ENCODE data around the gene IBA57. TPM values are rescaled to one million over a fixed set of nuclear protein-coding genes. Genes with fewer than 3 reads are reported as not detected.

The IBA57 gene
- total and polyA plus RNA-seq, 5 experiments from 2014 or later, result 3.3 to 12.3 (median 4.2) TPM

GRCh38 chr1:228159008-228159665 lies 6.5 kb upstream of the IBA57 start:
- POLR2A ChIA-PET, result interaction anchor here (0.9 to 4.1 kb wide), 4 partner anchors 17 to 50 kb away, joined by 3 to 49 read pairs (median 4); partner anchors contain the start of genes GUK1 and MRPL55
- Mint-ChIP-seq H3K27ac (peak overlapping the region in 5 of 10 donors; percentile 37 to 80 (median 78)), H3K36me3 (no peaks in the 10 kb centered on the region), H3K27me3 (no peaks in the 10 kb centered on the region), H3K4me1 (peaks cover 22 to 61% (median 51%) of the 10 kb centered on the region in 4 donors), H3K9me3 (no peaks in the 10 kb centered on the region), H3K4me3 (peak overlapping the region in 1 of 10 donors; percentile 60)
- ATAC-seq, result no peak
- DNase-seq, result peak in 1 of 10 donors; percentile 53

DNA sequence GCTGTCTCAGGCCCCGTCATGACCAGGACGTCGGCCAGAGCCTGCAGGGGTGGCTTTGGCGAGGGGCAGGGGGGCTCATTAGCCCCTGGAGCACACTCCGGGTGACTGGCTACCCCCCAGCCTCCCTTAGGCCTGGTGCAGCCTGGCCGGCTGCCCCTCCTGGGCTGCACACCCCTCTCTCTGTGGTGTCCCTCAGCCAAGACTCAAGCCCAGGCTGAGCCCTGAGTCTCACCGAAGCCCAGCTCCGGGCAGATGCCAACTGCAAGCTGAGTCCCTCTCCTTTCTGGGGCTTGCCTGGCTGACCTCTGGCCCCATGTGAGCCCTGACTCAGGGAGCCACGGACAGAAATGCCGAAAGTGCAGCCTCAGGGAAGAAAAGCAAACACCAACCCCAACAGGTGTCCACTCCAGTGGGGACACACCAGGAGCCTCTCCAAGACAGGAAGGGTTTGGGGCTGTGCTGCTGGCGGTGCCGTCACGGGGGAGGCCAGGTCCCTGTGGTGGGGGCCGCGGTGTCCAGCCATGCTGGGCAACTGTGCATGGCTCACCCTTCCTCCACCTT lies 5.3 kb upstream of the IBA57 start:
- Mint-ChIP-seq H3K27me3 (no peaks in the 10 kb centered on the region), H3K9me3 (no peaks in the 10 kb centered on the region), H3K36me3 (no peaks in the 10 kb centered on the region), H3K27ac (peak overlapping the region in 1 of 10 donors; percentile 66), H3K4me1 (peaks cover 22 to 61% (median 51%) of the 10 kb centered on the region in 4 donors), H3K4me3 (no peak overlapping the region)
- ATAC-seq (no peak), DNase-seq (peak in 1 of 10 donors; percentile 47)
- POLR2A ChIA-PET, result interaction anchor here (1.3 kb wide), 2 partner anchors 18 to 20 kb away, joined by 3 to 5 read pairs; partner anchors contain the start of gene GUK1

GRCh38 chr1:228161362-228161761 lies 4.2 kb upstream of the IBA57 start:
- H3K27ac Mint-ChIP-seq, result peak overlapping the region in 9 of 10 donors; percentile 48 to 98 (median 84)
- H3K27me3 Mint-ChIP-seq, result no peaks in the 10 kb centered on the region
- ATAC-seq (no peak), DNase-seq (no peak)
- H3K9me3 Mint-ChIP-seq, result no peaks in the 10 kb centered on the region
- peaks cover 21 to 50% (median 43%) of the 10 kb centered on the region in 4 donors for H3K4me1 Mint-ChIP-seq
- POLR2A ChIA-PET, result interaction anchor here (0.9 to 8.4 kb wide), 3 partner anchors 9 to 21 kb away, joined by 3 to 128 read pairs (median 7); partner anchors contain the start of genes GJC2 and GUK1
- H3K36me3 Mint-ChIP-seq, result no peaks in the 10 kb centered on the region
- H3K4me3 Mint-ChIP-seq, result peak overlapping the region in 5 of 10 donors; percentile 18 to 65 (median 53)

- ATAC-seq, result no peak
- H3K4me3 Mint-ChIP-seq, result peak overlapping the region in 7 of 10 donors; percentile 18 to 78 (median 62)
- H3K27me3 Mint-ChIP-seq, result no peaks in the 10 kb centered on the region
- H3K4me1 Mint-ChIP-seq, result peaks cover 22 to 54% (median 45%) of the 10 kb centered on the region in 4 donors
- POLR2A ChIA-PET, result interaction anchor here (0.5 to 8.4 kb wide), 4 partner anchors 10 to 245 kb away, joined by 3 to 128 read pairs (median 5); partner anchors contain the start of genes GJC2, GUK1 and TRIM11
- DNase-seq, result no peak
- peak overlapping the region; percentile 74 to 98 (median 87) for H3K27ac Mint-ChIP-seq
- H3K9me3 Mint-ChIP-seq, result no peaks in the 10 kb centered on the region
- no peaks in the 10 kb centered on the region for H3K36me3 Mint-ChIP-seq
Observed at GRCh38 chr1:228161866-228162265, 3.7 kb upstream of the IBA57 start.

- POLR2A ChIA-PET, result interaction anchor here (0.5 to 8.4 kb wide), 5 partner anchors 10 to 1445 kb away, joined by 3 to 128 read pairs (median 3); partner anchors contain the start of genes GUK1 and TRIM11
- no peaks in the 10 kb centered on the region for H3K9me3 Mint-ChIP-seq
Observed at GRCh38 chr1:228162286-228163006, 3.2 kb upstream of the IBA57 start.

GRCh38 chr1:228163007-228163753 lies 2.4 kb upstream of the IBA57 start:
- Mint-ChIP-seq H3K4me3 (peak overlapping the region in 5 of 10 donors; percentile 10 to 85 (median 26)), H3K4me1 (peaks cover 24 to 56% (median 47%) of the 10 kb centered on the region in 4 donors), H3K27ac (peak overlapping the region; percentile 76 to 99 (median 94)), H3K27me3 (no peaks in the 10 kb centered on the region), H3K36me3 (peaks cover 0 to 2% (median 0%) of the 10 kb centered on the region in 3 donors), H3K9me3 (no peaks in the 10 kb centered on the region)
- POLR2A ChIA-PET, result interaction anchor here (0.6 to 8.4 kb wide), 5 partner anchors 11 to 1445 kb away, joined by 3 to 128 read pairs (median 3); partner anchors contain the start of gene GUK1
- ATAC-seq (no peak), DNase-seq (peak in 1 of 10 donors; percentile 60)

More at GRCh38 chr1:228162286-228163006, 3.2 kb upstream of the IBA57 start:
- Mint-ChIP-seq H3K4me3 (peak overlapping the region in 7 of 10 donors; percentile 33 to 78 (median 62)), H3K27me3 (no peaks in the 10 kb centered on the region), H3K36me3 (no peaks in the 10 kb centered on the region), H3K27ac (peak overlapping the region; percentile 74 to 98 (median 87)), H3K4me1 (peaks cover 22 to 52% (median 43%) of the 10 kb centered on the region in 4 donors)
- ATAC-seq (no peak), DNase-seq (peak in 1 of 10 donors; percentile 67)

- peak overlapping the region; percentile 81 to 99 (median 97) for H3K27ac Mint-ChIP-seq
- H3K36me3 Mint-ChIP-seq, result peaks cover 0 to 2% (median 0%) of the 10 kb centered on the region in 3 donors
- ATAC-seq (no peak), DNase-seq (peak in 1 of 10 donors; percentile 60)
- no peaks in the 10 kb centered on the region for H3K27me3 Mint-ChIP-seq
- POLR2A ChIA-PET, result interaction anchor here (0.7 to 8.4 kb wide), 6 partner anchors 8 to 82 kb away, joined by 3 to 128 read pairs (median 13); partner anchors contain the start of genes ARF1 and GUK1
- peaks cover 24 to 61% (median 52%) of the 10 kb centered on the region in 4 donors for H3K4me1 Mint-ChIP-seq
- H3K9me3 Mint-ChIP-seq, result no peaks in the 10 kb centered on the region
- H3K4me3 Mint-ChIP-seq, result peak overlapping the region; percentile 55 to 92 (median 78)
Observed at GRCh38 chr1:228163776-228164519, 1.7 kb upstream of the IBA57 start.

- Mint-ChIP-seq H3K27me3 (no peaks in the 10 kb centered on the region), H3K9me3 (no peaks in the 10 kb centered on the region), H3K36me3 (peaks cover 0 to 7% (median 0%) of the 10 kb centered on the region in 3 donors), H3K4me3 (peak overlapping the region; percentile 81 to 93 (median 88)), H3K27ac (peak overlapping the region; percentile 89 to 99 (median 97)), H3K4me1 (peaks cover 24 to 65% (median 58%) of the 10 kb centered on the region in 4 donors)
- no peak for ATAC-seq
- DNase-seq, result peak in 1 of 10 donors; percentile 51
- POLR2A ChIA-PET, result interaction anchor here (0.6 to 8.4 kb wide), 20 partner anchors 8 to 1226 kb away, joined by 3 to 128 read pairs (median 5); partner anchors contain the start of genes ARF1, GUK1 and RNF187
Observed at GRCh38 chr1:228164561-228165371, 838 bp upstream of the IBA57 start.

GRCh38 chr1:228166170-228166936 lies 749 bp downstream of the IBA57 start:
- peaks cover 0 to 7% (median 0%) of the 10 kb centered on the region in 3 donors for H3K36me3 Mint-ChIP-seq
- no peaks in the 10 kb centered on the region for H3K9me3 Mint-ChIP-seq
- peak in 9 of 10 donors; percentile 31 to 83 (median 60) for DNase-seq
- POLR2A ChIA-PET, result interaction anchor here (0.8 to 8.4 kb wide), 18 partner anchors 10 to 320 kb away, joined by 3 to 128 read pairs (median 6); partner anchors contain the start of genes ARF1, GUK1, RNF187 and TRIM11
- ATAC-seq, result peak; percentile 31 to 70
- no peaks in the 10 kb centered on the region for H3K27me3 Mint-ChIP-seq
- peaks cover 26 to 65% (median 56%) of the 10 kb centered on the region in 4 donors for H3K4me1 Mint-ChIP-seq
- H3K4me3 Mint-ChIP-seq, result peak overlapping the region; percentile 73 to 92 (median 84)
- peak overlapping the region; percentile 84 to 99 (median 96) for H3K27ac Mint-ChIP-seq

Data from naive thymus-derived CD8-positive, alpha-beta T cell (primary cell).